CD1c-positive myeloid dendritic cell (primary cell): Measurements from ENCODE around the gene GOLGA6L7.
"Not testable (repeated sequence)": the region's sequence is repeated elsewhere in the genome, so short reads cannot be mapped to it uniquely, and the experiment has no call there.

Experiments used
- DNase-seq: peaks from one replicate; pipeline ENCODE4 v3.0.0-alpha.2; 2016; ENCODE audit errors: extremely low spot score

The GOLGA6L7 gene

GRCh38 chr15:28844147-28844546, 4.3 kb downstream of the GOLGA6L7 start:
- DNase-seq, result not testable (repeated sequence)

- DNase-seq, result not testable (repeated sequence)
These were observed 4.9 kb downstream of the GOLGA6L7 start for GRCh38 chr15:28843520-28843919.

GRCh38 chr15:28842210-28842609, 6.2 kb downstream of the GOLGA6L7 start:
- DNase-seq, result not testable (repeated sequence)

- not testable (repeated sequence) for DNase-seq
These were observed 8.2 kb downstream of the GOLGA6L7 start for GRCh38 chr15:28840285-28840684.

GRCh38 chr15:28834957-28835585, 13.4 kb downstream of the GOLGA6L7 start:
- DNase-seq, result not testable (repeated sequence)

GRCh38 chr15:28831897-28832587, 16.4 kb downstream of the GOLGA6L7 start:
- peak; percentile 79 for DNase-seq

GRCh38 chr15:28821420-28821819, 27.0 kb downstream of the GOLGA6L7 start:
- DNase-seq, result not testable (repeated sequence)

- not testable (repeated sequence) for DNase-seq
These were observed 28.5 kb downstream of the GOLGA6L7 start for GRCh38 chr15:28819930-28820295.

GRCh38 chr15:28819019-28819929, 29.2 kb downstream of the GOLGA6L7 start:
- not testable (repeated sequence) for DNase-seq

- DNase-seq, result not testable (repeated sequence)
These were observed 30.3 kb downstream of the GOLGA6L7 start for GRCh38 chr15:28818168-28818567.

- DNase-seq, result not testable (repeated sequence)
These were observed 34.4 kb downstream of the GOLGA6L7 start for GRCh38 chr15:28814059-28814458.

GRCh38 chr15:28813392-28813791, 35.1 kb downstream of the GOLGA6L7 start:
- DNase-seq, result not testable (repeated sequence)

GRCh38 chr15:28811852-28812550, 36.4 kb downstream of the GOLGA6L7 start:
- DNase-seq, result not testable (repeated sequence)

GRCh38 chr15:28810444-28810843, 38.0 kb downstream of the GOLGA6L7 start:
- DNase-seq, result not testable (repeated sequence)

GRCh38 chr15:28808136-28808535, 40.3 kb downstream of the GOLGA6L7 start:
- DNase-seq, result not testable (repeated sequence)

GRCh38 chr15:28800366-28800765, 48.1 kb downstream of the GOLGA6L7 start:
- DNase-seq, result not testable (repeated sequence)

- not testable (repeated sequence) for DNase-seq
These were observed 50.2 kb downstream of the GOLGA6L7 start for GRCh38 chr15:28798234-28798633.

GRCh38 chr15:28794231-28794630, 54.2 kb downstream of the GOLGA6L7 start:
- DNase-seq, result peak; percentile 3
